ENCODE measurements around the gene KRT10.

- TF ChIP-seq CTCF (IDR thresholded peaks at IDR 0.05) = no peak
- no peak for TF ChIP-seq POLR2AphosphoS5 (IDR thresholded peaks at IDR 0.05)
- TF ChIP-seq POLR2A (IDR thresholded peaks at IDR 0.05) = no peak
- TF ChIP-seq EP300 (IDR thresholded peaks at IDR 0.05) = no peak
These were observed 2.1 kb downstream of the KRT10 start for GRCh38 chr17:40820228-40820838.
